GM21786 (cell line): ENCODE data around the gene ENPP1.

Source experiments
- ATAC-seq: cut with Tn5 transposase; IDR thresholded peaks from one replicate; pipeline ENCODE4 v1.9.1; 2021; ENCODE audit not compliant: unreplicated experiment

The ENPP1 gene

GRCh38 chr6:131807644-131808459, at the start of gene ENPP1:
TSS of gene ENPP1 (plus strand) at chr6:131808020. CDS start at chr6:131808036, 16 bp downstream.
- ATAC-seq = peak; percentile 46

- no peak for ATAC-seq
These were observed 48.9 kb upstream of the ENPP1 start for GRCh38 chr6:131758920-131759319.

GRCh38 chr6:131761060-131761761, 46.6 kb upstream of the ENPP1 start:
- ATAC-seq = no peak

- ATAC-seq = no peak
These were observed 46.1 kb upstream of the ENPP1 start for GRCh38 chr6:131761762-131762067.

- ATAC-seq = no peak
These were observed 44.8 kb upstream of the ENPP1 start for GRCh38 chr6:131762984-131763383.

- no peak for ATAC-seq
These were observed 44.1 kb upstream of the ENPP1 start for GRCh38 chr6:131763749-131764148.

GRCh38 chr6:131764350-131764749, 43.5 kb upstream of the ENPP1 start:
- no peak for ATAC-seq

GRCh38 chr6:131765081-131765803, 42.6 kb upstream of the ENPP1 start:
- no peak for ATAC-seq

GRCh38 chr6:131765804-131766135, 42.0 kb upstream of the ENPP1 start:
- ATAC-seq = no peak

GRCh38 chr6:131766631-131767030, 41.2 kb upstream of the ENPP1 start:
- ATAC-seq = no peak

GRCh38 chr6:131768964-131769363, 38.9 kb upstream of the ENPP1 start:
- no peak for ATAC-seq

- ATAC-seq = no peak
These were observed 38.3 kb upstream of the ENPP1 start for GRCh38 chr6:131769385-131770141.

GRCh38 chr6:131770776-131771175, 37.0 kb upstream of the ENPP1 start:
- no peak for ATAC-seq

GRCh38 chr6:131773284-131773950, 34.4 kb upstream of the ENPP1 start:
- ATAC-seq = no peak

GRCh38 chr6:131775886-131776285, 31.9 kb upstream of the ENPP1 start:
- no peak for ATAC-seq

GRCh38 chr6:131776985-131777384, 30.8 kb upstream of the ENPP1 start:
- ATAC-seq = no peak

- ATAC-seq = no peak
These were observed 29.7 kb upstream of the ENPP1 start for GRCh38 chr6:131778169-131778568.

GRCh38 chr6:131779304-131779703, 28.5 kb upstream of the ENPP1 start:
- ATAC-seq = no peak

- no peak for ATAC-seq
These were observed 27.2 kb upstream of the ENPP1 start for GRCh38 chr6:131780600-131780999.

- ATAC-seq = no peak
These were observed 26.1 kb upstream of the ENPP1 start for GRCh38 chr6:131781687-131782086.

- no peak for ATAC-seq
These were observed 25.1 kb upstream of the ENPP1 start for GRCh38 chr6:131782764-131783163.
